C4-2B (cell line): ENCODE results near the gene CSN1S1.

Experiments
- CTCF ChIP-seq: fragments of 450-650 bp; conservative IDR thresholded peaks from 2 replicates; pipeline ENCODE4 v1.5.1; 2017; ENCODE audit warnings: mild to moderate bottlenecking
- ZFX ChIP-seq: fragments of 450-650 bp; IDR thresholded peaks from 2 replicates; pipeline ENCODE4 v1.6.1; 2017

- TF ChIP-seq CTCF (no peak), ZFX (no peak)
These were observed 39.2 kb downstream of the CSN1S1 start for GRCh38 chr4:69970071-69970470.
